IPS DF 19.7 (cell line): Measurements from ENCODE around the gene CRB1.
"Not testable (repeated sequence)": the region's sequence is repeated elsewhere in the genome, so short reads cannot be mapped to it uniquely, and the experiment has no call there.

Experiments used
- DNase-seq: peaks from one replicate; pipeline ENCODE4 v3.0.0-alpha.2; 2013; ENCODE audit warnings: low read depth, low spot score

Gene CRB1

GRCh38 chr1:197399755-197400521, 131.9 kb downstream of the CRB1 start:
- peak; percentile 15 for DNase-seq

- no peak for DNase-seq
These were observed 132.5 kb downstream of the CRB1 start for GRCh38 chr1:197400522-197400902.

- DNase-seq = no peak
These were observed 134.1 kb downstream of the CRB1 start for GRCh38 chr1:197402189-197402588.

GRCh38 chr1:197404774-197405173, 136.7 kb downstream of the CRB1 start:
- DNase-seq = not testable (repeated sequence)

- not testable (repeated sequence) for DNase-seq
These were observed 137.6 kb downstream of the CRB1 start for GRCh38 chr1:197405614-197406013.

- no peak for DNase-seq
These were observed 145.5 kb downstream of the CRB1 start for GRCh38 chr1:197413564-197413963.

GRCh38 chr1:197415221-197415620, 147.2 kb downstream of the CRB1 start:
- no peak for DNase-seq

- no peak for DNase-seq
These were observed 150.6 kb downstream of the CRB1 start for GRCh38 chr1:197418693-197419092.

GRCh38 chr1:197422993-197423392, 154.9 kb downstream of the CRB1 start:
- DNase-seq = no peak

GRCh38 chr1:197424380-197424779, 156.3 kb downstream of the CRB1 start:
- no peak for DNase-seq

- DNase-seq = no peak
These were observed 161.3 kb downstream of the CRB1 start for GRCh38 chr1:197429372-197429771.

- DNase-seq = no peak
These were observed 167.2 kb downstream of the CRB1 start for GRCh38 chr1:197435224-197435623.

- no peak for DNase-seq
These were observed 169.5 kb downstream of the CRB1 start for GRCh38 chr1:197437601-197438000.

GRCh38 chr1:197438010-197438790, 170.1 kb downstream of the CRB1 start:
- DNase-seq = no peak

GRCh38 chr1:197439708-197440280, 171.7 kb downstream of the CRB1 start:
- peak; percentile 5 for DNase-seq

GRCh38 chr1:197440715-197441114, 172.7 kb downstream of the CRB1 start:
- no peak for DNase-seq

- DNase-seq = peak; percentile 2
These were observed 174.0 kb downstream of the CRB1 start for GRCh38 chr1:197441999-197442414.

- no peak for DNase-seq
These were observed 176.7 kb downstream of the CRB1 start for GRCh38 chr1:197444755-197445154.

GRCh38 chr1:197448121-197448779, 180.2 kb downstream of the CRB1 start:
- no peak for DNase-seq

GRCh38 chr1:197451381-197451780, 183.3 kb downstream of the CRB1 start:
- no peak for DNase-seq

- no peak for DNase-seq
These were observed 185.5 kb downstream of the CRB1 start for GRCh38 chr1:197453376-197454058.
